Left cardiac atrium (tissue), 4 donors: ENCODE results near the gene PLPP4. TPM values are rescaled to one million over a fixed set of nuclear protein-coding genes. Genes with fewer than 3 reads are reported as not detected.

Experiments used
- ATAC-seq, 2 donors: fragments of 200-7000 bp; cut with Tn5 transposase; one replicate each; pipeline ENCODE4 v1.9.1; 2020; ENCODE audit warnings: mild to moderate bottlenecking in 2 of 2, moderate library complexity in 2 of 2
- DNase-seq: peaks from one replicate; pipeline ENCODE4 v3.0.0-alpha.2; 2020
- intact Hi-C, 2 donors: fragments of 100-400 bp; cut with DNase I; formaldehyde crosslinking; loops; one replicate each; pipeline versions ENCODE4 v1.14.1 to v1.15.1; 2022 to 2023
- total RNA-seq, 2 donors: library from RNA; stranded (reverse); fragmentation: NEBNext Ultra II Directional; extraction: Animal tissue kit (Norgen Biotek cat#: 25700); gene quantifications; one replicate each; pipeline ENCODE4 v1.2.1, GENCODE V29; 2021
- donor health status: DM: no; HTN: yes; CAD: no.
- donor health status: DM: no; HTN: yes; CAD: no; lungs with severe emphysema.
- donor health status: DM: yes; HTN: yes; CAD: no.
- donor health status: Dilated cardiomyopathy.

Gene PLPP4
- total RNA-seq, 2 donors from 2014 or later, result not detected

DNA sequence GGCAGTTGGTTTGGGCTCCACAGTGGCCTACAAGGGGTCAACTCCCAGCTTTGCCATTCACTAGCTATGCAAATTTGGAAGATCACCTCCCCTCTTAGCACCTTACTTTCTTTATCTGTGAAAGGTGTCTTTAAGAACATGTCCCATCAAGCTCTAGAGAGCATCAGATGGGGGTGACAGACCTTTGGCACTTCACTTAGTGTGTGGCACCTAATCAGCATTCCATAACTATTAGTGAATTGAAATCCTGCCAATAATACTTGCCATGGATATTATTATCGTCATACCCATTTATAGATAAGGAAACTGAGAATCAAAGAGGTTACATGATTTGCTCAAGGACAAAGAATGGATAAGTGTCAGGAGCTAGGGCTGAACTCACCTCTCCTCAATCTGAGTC lies 51.9 kb downstream of the PLPP4 start:
- intact Hi-C loops, result no loop called here
- ATAC-seq (no peak), DNase-seq (no peak)

DNA sequence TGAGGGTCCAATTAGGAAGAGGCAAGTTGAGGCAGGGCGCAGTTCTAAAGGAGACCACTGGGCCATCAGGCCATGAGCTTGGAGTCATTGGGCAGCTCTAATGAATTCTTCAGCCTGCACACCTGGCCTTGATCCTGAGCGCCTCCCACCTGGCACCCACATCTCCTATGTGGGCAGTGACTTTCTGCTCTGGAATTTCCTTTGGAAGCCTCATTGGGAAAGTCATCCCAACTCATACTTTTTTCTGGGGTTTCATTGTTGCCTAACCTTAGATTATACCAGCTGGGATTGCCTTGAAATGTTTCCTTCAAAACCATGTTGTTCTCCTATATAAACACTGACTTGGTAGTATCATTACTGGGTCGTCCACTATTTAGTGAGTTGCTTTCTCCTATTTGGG lies 54.1 kb downstream of the PLPP4 start:
- ATAC-seq, result no peak
- intact Hi-C loops, result no loop called here
- DNase-seq, result no peak

DNA sequence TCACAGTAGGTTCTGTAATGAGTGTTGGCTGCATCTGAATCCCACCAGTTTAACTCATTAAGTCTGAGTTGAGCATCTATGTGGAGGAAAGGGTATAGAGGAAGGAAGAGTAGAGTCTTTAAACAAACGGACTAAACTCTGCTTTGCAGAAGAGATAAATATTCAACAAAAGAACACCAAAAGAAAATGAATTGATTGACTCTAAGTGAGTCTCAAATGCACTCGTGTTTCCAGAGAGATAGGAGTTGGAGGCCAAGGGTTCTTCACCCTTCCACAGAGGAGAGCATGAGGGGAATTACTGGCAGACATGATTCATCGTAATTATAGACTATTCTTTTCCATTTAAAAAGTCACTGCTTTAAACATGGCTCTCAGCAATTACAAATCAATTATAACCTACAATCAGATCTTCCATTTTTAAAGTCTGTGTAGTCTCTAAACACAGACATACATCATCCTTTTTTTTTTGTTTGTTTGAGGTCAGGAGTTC lies 56.3 kb downstream of the PLPP4 start:
- intact Hi-C loops, result no loop called here
- ATAC-seq (no peak), DNase-seq (no peak)

DNA sequence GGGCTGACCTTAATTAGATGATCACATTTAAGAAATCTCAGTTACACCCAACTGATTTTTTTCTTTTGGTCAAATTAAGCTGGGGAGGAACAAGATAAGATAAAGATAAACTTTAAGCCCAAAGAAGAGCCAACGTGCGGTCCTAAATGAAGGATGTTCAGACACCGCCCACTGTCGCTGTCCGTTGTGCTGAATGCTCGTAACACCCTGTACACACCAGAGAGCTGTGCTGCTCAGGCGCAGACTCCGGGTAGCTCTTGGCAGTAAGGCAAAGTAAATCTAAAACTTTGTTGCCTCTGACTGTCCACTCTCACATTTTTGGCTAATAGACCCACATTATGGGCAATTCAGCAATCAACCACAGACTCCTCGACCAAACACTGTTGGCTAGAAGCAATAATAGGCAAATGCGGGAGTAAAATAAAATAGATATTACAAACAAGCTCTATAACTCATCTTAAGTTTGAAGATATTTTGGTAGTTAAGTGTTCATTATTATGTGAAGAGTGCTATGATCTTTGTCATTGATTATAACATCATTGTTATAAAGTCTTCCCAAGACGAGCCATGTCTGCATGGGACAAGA lies 57.1 kb downstream of the PLPP4 start:
- ATAC-seq, result no peak
- intact Hi-C loops, result no loop called here
- peak; percentile 25 for DNase-seq

DNA sequence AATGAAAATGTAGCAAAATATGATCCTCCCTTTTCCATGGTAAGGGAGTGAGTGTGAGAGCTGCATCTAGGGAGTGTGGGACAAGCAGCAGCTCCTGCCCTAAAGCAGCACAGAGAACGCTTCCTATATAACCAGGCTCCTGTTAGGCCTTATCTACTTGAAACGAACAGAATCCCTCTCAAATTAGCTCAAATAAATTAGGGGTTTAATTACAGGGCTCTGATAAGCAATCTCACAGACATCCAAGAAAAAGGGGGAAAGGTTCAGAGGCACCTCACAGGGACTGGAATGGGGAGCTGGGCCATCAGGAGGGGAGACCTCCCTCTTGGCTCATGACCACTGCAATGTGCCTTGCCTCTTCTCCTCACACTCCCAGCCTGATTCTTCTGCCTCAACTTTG lies 57.9 kb downstream of the PLPP4 start:
- ATAC-seq (no peak), DNase-seq (no peak)
- intact Hi-C loops, result no loop called here

DNA sequence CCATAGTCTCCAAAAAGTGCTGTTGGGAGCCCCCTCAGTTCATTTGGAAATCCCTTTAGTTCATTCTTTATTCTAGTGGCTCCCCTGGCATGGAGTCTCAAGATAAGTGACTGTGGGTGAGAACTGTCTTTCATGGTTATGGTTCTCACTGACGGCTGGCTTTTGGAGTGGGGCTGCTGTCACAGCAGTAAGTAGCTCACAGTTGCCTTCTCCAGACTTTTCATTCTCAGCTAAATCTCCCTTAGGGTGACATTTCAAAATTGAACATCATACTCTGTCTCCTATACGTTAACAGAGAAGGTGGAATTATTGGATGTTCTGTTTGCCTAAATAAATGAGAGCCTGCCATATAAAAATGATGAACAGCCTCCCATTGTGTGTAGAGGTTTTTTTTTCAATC lies 58.7 kb downstream of the PLPP4 start:
- no peak for DNase-seq
- intact Hi-C loops, result no loop called here
- ATAC-seq, result no peak

DNA sequence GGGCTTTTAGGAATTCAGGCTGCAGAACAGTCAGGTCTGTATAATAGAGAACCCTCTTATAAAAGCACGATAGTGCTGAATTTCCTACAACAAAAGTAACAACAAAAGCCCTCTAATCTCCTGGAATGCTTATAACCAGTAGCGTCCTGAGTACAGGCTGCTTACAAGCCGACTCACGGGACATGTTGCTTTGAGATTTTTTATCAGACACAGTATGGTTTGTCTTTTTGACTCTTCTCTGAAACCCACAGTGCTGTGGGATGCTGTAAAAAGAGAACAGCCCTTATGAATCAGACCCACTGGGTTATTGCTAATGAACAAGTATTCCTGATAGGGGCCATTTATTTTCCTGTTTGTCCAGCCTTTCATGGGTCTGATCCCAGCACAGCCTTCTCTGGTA lies 59.4 kb downstream of the PLPP4 start:
- DNase-seq (no peak), ATAC-seq (no peak)
- intact Hi-C loops, result no loop called here

DNA sequence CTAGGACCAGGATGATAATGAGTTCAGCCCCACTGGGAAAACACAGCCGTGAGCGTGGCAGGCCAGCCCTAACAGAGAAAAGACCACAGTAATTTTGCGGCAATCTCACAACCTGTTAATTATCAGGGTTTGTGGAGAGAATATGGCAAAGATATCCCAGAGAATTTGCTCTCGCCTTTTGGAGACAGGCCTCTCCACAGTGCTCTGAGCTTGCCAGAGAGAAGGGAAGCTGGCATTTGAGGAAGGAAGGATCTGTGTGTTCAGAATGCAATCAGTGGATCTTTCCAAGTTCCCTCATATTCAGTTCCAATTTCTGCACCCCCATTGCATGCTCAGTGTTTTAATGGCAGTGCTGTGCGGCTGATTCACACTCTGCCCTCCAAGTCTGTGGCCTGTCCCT lies 60.2 kb downstream of the PLPP4 start:
- ATAC-seq (no peak), DNase-seq (no peak)
- intact Hi-C loops, result no loop called here

DNA sequence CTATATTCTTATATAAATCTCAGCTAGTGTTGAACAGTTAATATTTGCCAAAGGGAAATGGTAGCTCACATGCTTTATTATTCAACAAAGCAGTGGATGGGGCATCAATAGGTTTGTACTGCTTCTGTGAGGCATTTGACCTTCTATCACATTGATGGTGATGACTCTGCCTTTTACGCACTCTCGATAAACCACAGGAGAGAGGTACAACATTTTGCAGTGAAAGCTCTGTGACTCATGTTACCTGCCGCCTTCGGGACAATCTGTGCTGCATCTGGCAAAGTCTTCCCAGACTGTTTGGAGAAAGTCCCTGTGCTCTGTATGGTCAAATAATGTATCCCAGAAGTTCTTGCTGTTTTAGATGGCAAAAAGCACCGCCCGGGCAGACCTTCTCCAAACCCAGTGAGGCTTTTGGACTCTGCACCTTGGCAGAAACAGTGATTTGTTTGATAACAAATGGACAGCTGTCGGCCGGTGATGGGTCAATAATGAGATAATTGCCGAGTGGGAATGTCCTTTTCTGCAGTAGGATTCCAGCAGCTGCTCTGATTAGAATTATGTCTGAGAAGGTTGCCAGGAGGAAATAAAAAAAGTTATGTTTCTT lies 61.0 kb downstream of the PLPP4 start:
- ATAC-seq (no peak), DNase-seq (no peak)
- intact Hi-C loops, result no loop called here

DNA sequence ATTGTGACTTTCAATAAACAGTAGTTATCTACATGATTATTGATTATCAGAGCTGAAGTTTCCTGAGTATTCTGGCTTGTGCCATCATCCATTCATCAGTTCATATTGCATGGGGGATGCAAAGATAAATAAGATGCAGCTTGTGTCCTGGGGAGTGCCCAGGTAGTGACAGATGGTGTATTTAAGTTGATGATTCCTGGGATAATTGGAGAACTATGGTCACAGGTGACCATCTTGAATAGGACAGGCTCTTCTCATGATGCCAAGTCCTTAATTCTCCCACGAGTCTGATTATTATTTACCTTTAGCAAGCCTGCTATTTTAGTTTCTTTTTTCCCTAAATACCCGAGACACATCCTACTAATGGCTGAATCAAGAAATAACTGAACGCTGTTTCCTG lies 64.9 kb downstream of the PLPP4 start:
- DNase-seq, result no peak
- intact Hi-C loops, result no loop called here
- ATAC-seq, result no peak

DNA sequence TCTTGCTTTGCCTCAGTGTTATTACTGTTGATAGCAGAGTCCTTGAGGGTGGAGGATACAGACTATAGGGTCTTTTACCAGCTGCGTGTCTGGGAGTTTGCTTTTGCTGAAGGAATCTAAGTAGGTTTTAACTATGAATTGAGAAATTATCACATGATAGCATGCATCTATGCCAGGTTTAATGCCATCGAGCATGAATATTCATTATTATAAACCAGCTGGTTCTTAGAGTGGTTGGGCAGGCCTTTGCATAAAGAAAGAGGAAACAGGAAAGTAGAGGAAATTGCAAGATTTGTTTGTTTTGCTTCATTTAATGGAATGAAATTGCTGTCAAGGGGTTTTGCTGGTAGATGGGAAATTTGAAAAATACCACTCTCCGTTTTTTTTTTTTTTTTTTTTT lies 70.7 kb downstream of the PLPP4 start:
- DNase-seq (no peak), ATAC-seq (no peak)
- intact Hi-C loops, result no loop called here

DNA sequence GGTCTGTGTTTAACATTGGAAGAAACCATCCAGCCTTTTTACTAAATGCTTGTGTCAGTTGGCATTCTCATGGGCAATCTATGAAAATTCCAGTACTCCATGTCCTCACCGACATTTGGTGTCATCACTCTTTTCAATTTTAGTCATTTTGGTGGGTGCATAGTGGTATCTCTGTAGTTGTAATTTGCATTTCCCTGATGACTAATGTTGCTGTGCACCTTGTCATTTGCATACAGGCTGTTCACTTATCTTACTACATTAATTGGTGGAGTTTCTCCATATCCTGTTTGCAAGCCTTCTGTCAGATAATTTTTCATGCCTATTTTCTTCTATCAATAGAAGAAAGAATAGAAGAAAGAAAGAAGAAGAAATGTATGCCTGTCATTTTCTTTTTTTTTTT lies 73.7 kb downstream of the PLPP4 start:
- DNase-seq (no peak), ATAC-seq (no peak)
- intact Hi-C loops, result no loop called here

DNA sequence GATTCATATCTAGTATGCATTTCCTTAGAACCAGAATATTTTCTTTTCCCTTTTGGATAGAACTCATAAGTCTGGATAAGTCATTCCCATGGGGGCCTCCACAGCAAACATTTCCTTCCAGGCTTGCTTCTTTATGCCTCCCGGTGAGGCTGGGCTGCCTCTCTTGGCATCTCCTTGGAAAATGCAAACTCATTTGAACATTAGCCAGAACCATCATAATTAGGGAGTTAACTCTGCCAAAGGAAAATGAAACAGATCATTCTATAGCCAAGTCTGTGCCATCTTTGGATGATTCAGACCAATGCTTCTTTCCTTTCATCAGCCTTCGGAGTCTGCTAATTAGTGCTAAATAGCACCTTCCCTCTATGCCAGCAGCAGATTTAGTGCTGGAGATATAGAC lies 81.1 kb downstream of the PLPP4 start:
- DNase-seq, result no peak
- no peak for ATAC-seq
- intact Hi-C loops, result no loop called here

DNA sequence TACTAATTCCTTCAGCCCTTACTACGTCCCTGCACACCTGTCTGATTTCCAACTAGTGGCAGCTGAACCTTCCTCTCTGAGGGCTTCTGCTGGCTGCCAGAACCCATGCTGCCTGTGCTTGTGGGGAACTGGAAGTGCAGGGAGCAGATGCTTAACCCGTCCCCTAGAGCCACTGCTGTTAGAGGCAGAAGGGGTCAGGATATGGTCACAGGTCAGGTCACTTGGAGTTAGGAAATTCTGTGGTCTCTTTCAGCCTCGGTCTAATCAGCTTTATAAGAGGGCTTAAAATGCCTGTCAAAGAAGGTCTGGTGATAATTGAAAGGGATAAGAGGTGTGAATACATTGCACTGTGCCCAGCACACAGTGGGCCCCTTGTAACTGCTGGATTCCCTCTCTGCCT lies 82.0 kb downstream of the PLPP4 start:
- DNase-seq, result no peak
- intact Hi-C loops, result no loop called here
- no peak for ATAC-seq

DNA sequence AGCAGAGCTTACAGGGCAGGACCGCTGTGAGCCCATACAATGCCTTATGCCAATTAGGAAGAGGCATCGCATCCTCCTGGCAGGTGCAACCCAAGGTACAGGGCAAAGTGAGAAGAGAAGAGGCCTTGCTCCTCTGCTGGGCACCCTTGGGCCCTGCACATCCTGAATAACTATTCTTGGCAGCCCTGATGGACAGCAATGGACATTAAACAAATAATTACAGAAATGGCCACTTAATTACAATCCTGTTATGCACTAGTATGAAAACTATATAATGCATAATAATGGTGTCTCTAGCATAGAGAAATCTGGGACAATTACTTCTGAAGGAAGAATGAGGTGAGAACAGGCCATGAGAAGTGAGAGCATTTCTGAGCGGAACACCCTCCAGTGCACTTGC lies 83.5 kb downstream of the PLPP4 start:
- intact Hi-C loops, result no loop called here
- no peak for DNase-seq
- no peak for ATAC-seq

DNA sequence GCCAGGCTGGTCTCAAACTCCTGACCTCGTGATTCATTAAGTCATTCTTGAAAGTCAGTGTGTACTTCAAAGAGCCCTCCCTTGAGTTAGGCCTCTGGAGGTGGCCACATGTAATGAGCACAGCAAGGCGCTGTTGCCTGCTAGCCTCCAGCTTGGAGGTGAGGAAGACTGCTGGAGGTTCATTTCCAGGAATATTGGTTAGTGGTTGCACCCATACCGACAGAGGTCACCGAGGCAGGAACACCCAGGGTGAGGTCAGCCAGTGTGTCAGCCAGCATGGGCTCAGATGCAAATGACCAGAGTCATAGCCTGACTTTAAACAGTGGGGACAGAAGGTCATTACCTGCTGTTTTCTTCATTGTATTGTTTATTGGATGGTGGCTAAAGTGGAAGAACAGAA lies 85.0 kb downstream of the PLPP4 start:
- ATAC-seq (no peak), DNase-seq (no peak)
- intact Hi-C loops, result no loop called here

DNA sequence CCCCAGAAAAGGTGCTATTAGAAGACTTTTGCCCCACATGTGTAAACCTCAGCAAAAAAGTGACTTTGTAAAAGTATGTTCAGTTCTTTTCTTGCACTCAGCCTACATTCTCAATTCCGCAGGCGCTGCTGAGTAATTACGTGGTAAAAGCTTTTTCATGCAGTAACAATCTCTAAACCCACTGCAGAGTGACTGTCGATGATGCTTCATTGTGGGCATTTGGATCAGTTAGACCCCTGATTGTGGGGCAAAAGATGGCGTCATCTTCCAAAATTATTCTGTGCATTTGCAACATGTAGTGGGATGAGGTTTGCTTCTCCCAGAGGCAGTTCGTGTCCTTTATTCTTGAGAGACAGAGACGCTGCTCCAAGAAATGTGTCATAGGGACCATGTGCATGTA lies 85.6 kb downstream of the PLPP4 start:
- no peak for DNase-seq
- ATAC-seq, result no peak
- intact Hi-C loops, result no loop called here

DNA sequence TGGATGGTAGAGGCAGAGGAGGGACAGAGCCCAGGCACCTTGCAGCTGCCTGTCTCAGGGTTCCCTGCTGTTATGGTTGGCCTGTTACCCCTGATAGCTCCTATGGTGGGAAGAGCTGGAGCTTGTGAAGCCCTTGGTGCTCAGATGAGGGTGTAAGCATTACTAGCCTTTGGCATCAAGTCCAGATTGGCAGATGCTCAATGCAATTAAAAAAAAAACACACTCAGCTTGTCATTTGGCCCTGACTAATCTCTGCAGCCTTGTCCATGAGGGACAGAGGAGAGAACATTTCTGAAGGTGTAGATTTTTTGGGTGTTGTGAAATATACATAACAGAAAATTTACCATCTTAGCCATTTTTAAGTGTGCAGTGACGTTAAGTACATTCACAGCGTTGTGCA lies 86.3 kb downstream of the PLPP4 start:
- intact Hi-C loops, result no loop called here
- ATAC-seq, result no peak
- DNase-seq, result no peak

DNA sequence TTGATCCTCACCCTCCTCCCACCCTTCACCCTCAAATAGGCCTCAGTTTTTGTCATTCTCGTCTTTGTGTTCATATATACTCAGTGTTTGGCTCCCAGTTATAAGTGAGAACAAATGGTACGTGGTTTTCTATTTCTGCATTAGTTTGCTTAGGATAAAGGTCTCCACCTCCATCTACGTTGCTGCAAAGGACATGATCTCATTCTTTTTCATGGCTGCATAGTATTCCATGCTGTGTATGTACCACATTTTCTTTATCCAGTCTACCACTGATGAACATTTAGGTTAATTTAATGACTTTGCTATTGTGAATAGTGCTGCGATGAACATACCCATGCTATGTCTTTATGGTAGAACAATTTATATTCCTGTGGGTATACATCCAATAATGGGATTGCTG lies 91.2 kb downstream of the PLPP4 start:
- DNase-seq, result no peak
- intact Hi-C loops, result no loop called here
- ATAC-seq, result no peak

DNA sequence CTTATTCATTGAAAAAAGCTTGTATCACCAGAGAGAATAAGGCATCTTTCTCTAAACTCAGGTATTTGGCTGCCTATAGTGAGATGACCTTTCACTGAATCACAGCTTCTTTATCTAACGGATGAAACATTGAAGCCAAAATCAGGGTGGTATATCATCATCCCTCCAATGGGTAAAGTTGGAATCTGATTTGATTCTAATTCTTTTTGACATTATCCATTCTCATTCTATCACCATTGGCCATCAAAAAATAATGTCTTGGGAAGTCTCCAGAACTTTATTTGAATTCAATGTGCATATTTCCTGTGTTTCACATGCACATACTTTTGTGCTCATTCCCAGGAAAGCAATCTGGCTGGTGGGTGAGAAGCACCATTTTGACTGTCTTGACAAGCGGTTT lies 95.2 kb downstream of the PLPP4 start:
- no peak for DNase-seq
- ATAC-seq, result no peak
- intact Hi-C loops, result no loop called here

DNA sequence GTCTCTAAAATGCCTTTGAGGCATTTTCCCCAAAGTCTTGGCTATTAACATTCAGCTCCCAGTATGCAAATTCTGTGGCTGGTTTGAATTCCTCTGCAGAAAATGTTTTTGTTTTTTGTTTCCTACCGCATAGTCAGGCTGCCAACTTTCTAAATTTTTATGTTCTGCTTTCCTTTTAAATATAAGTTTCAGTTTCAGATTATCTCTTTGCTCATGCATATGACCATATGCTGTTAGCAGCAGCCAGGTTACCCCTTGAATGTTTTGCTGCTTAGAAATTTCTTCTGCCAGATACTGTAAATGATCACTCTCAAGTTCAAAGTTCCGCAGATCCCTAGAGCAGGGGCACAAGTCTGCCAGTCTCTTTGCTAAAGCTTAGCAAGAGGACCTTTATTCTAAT lies 96.9 kb downstream of the PLPP4 start:
- intact Hi-C loops, result no loop called here
- ATAC-seq (no peak), DNase-seq (no peak)

DNA sequence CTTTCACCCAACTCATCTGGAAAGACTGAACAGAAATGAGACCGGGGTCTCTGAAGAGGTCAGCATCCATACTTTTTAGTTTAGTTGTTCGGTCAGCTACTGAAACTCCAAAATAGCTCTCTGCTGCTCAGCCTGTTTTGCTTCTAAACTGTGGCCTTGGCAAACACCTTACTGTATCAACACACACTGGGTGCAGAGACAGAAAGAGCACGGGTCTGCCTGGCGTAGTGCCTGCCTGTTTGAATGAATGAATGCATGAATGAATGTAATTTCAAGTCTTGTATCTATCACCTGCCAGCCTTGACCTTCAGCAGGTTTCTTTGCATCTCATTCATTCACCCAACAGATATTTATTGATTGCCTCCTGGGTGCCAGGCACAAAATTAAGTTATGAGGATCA lies 98.4 kb downstream of the PLPP4 start:
- ATAC-seq (no peak), DNase-seq (no peak)
- intact Hi-C loops, result no loop called here
